K562 (cell line): ENCODE measurements around the gene STRA8. TPM values are rescaled to one million over a fixed set of nuclear protein-coding genes. Genes with fewer than 3 reads are reported as not detected.

Experiments
- ARNT ChIP-seq, 2 experiments: fragments of 450-650 bp; IDR thresholded peaks; 2 replicates each; pipeline ENCODE4 v1.6.1; 2016; ENCODE audit warnings: mild to moderate bottlenecking in 1 of 2
- ASH1L ChIP-seq: fragments of 450-650 bp; IDR thresholded peaks from 2 replicates; pipeline ENCODE4 v1.6.1; 2018; ENCODE audit warnings: borderline replicate concordance, mild to moderate bottlenecking, low read depth; ENCODE audit not compliant: partially characterized antibody
- CBFA2T3 ChIP-seq: fragments of 450-650 bp; IDR thresholded peaks from 2 replicates; pipeline ENCODE4 v1.6.1; 2017
- ELF4 ChIP-seq: fragments of 450-650 bp; formaldehyde crosslinking; IDR thresholded peaks from 2 replicates; pipeline ENCODE4 v1.4.0; 2022; ENCODE audit warnings: missing genetic modification characterization
- ERF ChIP-seq: fragments of 450-650 bp; formaldehyde crosslinking; IDR thresholded peaks from 2 replicates; pipeline ENCODE4 v1.4.0; 2020; ENCODE audit warnings: mild to moderate bottlenecking, mixed read lengths
- FOXO4 ChIP-seq: fragments of 450-650 bp; formaldehyde crosslinking; IDR thresholded peaks from 2 replicates; pipeline ENCODE4 v1.4.0; 2020; ENCODE audit warnings: mild to moderate bottlenecking, moderate library complexity
- GTF2A2 ChIP-seq: IDR thresholded peaks from 2 replicates; pipeline ENCODE4 v1.6.1; 2016; ENCODE audit warnings: mild to moderate bottlenecking, missing genetic modification characterization, missing compliant biosample characterization
- HNRNPUL1 ChIP-seq: fragments of 200-400 bp; formaldehyde crosslinking; IDR thresholded peaks from 2 replicates; pipeline ENCODE4 v1.6.1; 2017; ENCODE audit warnings: low read length
- MYNN ChIP-seq, 2 experiments: sonication (generic); formaldehyde crosslinking in 1 of 2; IDR thresholded peaks; 2 replicates each; pipeline versions ENCODE4 v1.5.0 to v1.6.1; 2016 to 2020; ENCODE audit warnings: antibody characterized with exemption in 1 of 2, missing genetic modification reagents in 1 of 2
- PHB ChIP-seq: fragments of 250-450 bp; sonication (Bioruptor Pico); IDR thresholded peaks from 2 replicates; pipeline ENCODE4 v1.5.0; 2021
- RERE ChIP-seq: sonication (generic); formaldehyde crosslinking; IDR thresholded peaks from 2 replicates; pipeline ENCODE4 v1.8.0; 2023; ENCODE audit warnings: missing genetic modification reagents, mild to moderate bottlenecking, borderline replicate concordance
- SNAPC5 ChIP-seq: fragments of 250-450 bp; sonication (Bioruptor Pico); IDR thresholded peaks from 2 replicates; pipeline ENCODE4 v1.8.0; 2021; ENCODE audit warnings: moderate library complexity, mild to moderate bottlenecking, inconsistent platforms
- SP2 ChIP-seq: IDR thresholded peaks from 2 replicates; pipeline ENCODE4 v1.6.1; 2011; ENCODE audit warnings: mild to moderate bottlenecking, low read depth, low read length, moderate library complexity; ENCODE audit not compliant: poor library complexity, severe bottlenecking; ENCODE audit errors: extremely low read depth
- ZBTB9 ChIP-seq: fragments of 450-650 bp; formaldehyde crosslinking; IDR thresholded peaks from 2 replicates; pipeline ENCODE4 v1.4.0; 2020; ENCODE audit warnings: mild to moderate bottlenecking, moderate library complexity
- ZNF263 ChIP-seq: sonication (generic); formaldehyde crosslinking; IDR thresholded peaks from 2 replicates; pipeline ENCODE4 v1.8.0; 2022; ENCODE audit warnings: mild to moderate bottlenecking, missing genetic modification reagents, borderline replicate concordance
- ZNF316 ChIP-seq: fragments of 450-650 bp; IDR thresholded peaks from 2 replicates; pipeline ENCODE4 v1.6.1; 2016
- ZNF436 ChIP-seq: fragments of 250-450, 450-650 bp; sonication (Bioruptor Pico); formaldehyde crosslinking; IDR thresholded peaks from 2 replicates; pipeline ENCODE4 v1.7.0; 2020; ENCODE audit warnings: mild to moderate bottlenecking
- ZNF512 ChIP-seq: IDR thresholded peaks from 2 replicates; pipeline ENCODE4 v1.6.1; 2016; ENCODE audit warnings: missing genetic modification characterization, missing compliant biosample characterization
- polyA plus RNA-seq, 8 experiments: library from polyadenylated mRNA; depleted of rRNA in 4 of 8; stranded (reverse) in 5 of 8; unstranded in 3 of 8; fragments of >200 nt; fragmentation: Nextera tagmentation in 2 of 8; fragmentation: Illumina TruSeq in 1 of 8; extraction: Ambion mirVana in 2 of 8; extraction: Trizol in 1 of 8; gene quantifications; 2 replicates each; pipeline versions ENCODE4 v1.2.1 to v1.2.3, GENCODE V29; 2011 to 2014; ENCODE audit warnings: inconsistent platforms in 1 of 8, missing spikeins in 1 of 8
- total RNA-seq, 7 experiments: library from RNA; depleted of rRNA in 6 of 7; stranded (reverse); fragments of >200 nt in 6 of 7; fragmentation: Illumina TruSeq in 2 of 7; extraction: Trizol in 2 of 7; gene quantifications; 2 replicates each; pipeline versions ENCODE4 v1.2.1 to v1.2.3, GENCODE V29; 2011 to 2021; ENCODE audit warnings: low replicate concordance in 1 of 7

The STRA8 gene
- total and polyA plus RNA-seq, 9 of the 15 experiments (the other 6 are each of a cell fraction or from before 2014, with no cell fraction given), result not detected

- TF ChIP-seq PHB (CRISPR knock-in tag) (no peak), ELF4 (no peak), ZBTB9 (peak; percentile 81), FOXO4 (CRISPR knock-in tag) (no peak), SP2 (no peak), ZNF512 (no peak), ZNF436 (no peak), ZNF316 (no peak), HNRNPUL1 (no peak), ARNT (IDR thresholded peaks at IDR 0.05) (no peak), CBFA2T3 (no peak), ASH1L (no peak), GTF2A2 (tag) (no peak), SNAPC5 (CRISPR knock-in tag) (no peak), MYNN (IDR thresholded peaks at IDR 0.05) (peak; percentile 52; the same call in 1 of the 2 replicates), MYNN (CRISPR knock-in tag; IDR thresholded peaks at IDR 0.05) (no peak), RERE (CRISPR knock-in tag) (0 out of 2 replicates have a peak, but pooled peaks have one; percentile 44), ERF (CRISPR knock-in tag) (peak; percentile 23; the same call in 1 of the 2 replicates), ZNF263 (CRISPR knock-in tag) (no peak; the same call in 1 of the 2 replicates)
Measured at GRCh38 chr7:135211179-135211945, 22.3 kb upstream of the STRA8 start, which contains the start of gene WDR91 (continued).
